Measurements from ENCODE around the gene CYP27A1.
"Not testable (repeated sequence)": the region's sequence is repeated elsewhere in the genome, so short reads cannot be mapped to it uniquely, and the experiment has no call there.

The CYP27A1 gene

DNA sequence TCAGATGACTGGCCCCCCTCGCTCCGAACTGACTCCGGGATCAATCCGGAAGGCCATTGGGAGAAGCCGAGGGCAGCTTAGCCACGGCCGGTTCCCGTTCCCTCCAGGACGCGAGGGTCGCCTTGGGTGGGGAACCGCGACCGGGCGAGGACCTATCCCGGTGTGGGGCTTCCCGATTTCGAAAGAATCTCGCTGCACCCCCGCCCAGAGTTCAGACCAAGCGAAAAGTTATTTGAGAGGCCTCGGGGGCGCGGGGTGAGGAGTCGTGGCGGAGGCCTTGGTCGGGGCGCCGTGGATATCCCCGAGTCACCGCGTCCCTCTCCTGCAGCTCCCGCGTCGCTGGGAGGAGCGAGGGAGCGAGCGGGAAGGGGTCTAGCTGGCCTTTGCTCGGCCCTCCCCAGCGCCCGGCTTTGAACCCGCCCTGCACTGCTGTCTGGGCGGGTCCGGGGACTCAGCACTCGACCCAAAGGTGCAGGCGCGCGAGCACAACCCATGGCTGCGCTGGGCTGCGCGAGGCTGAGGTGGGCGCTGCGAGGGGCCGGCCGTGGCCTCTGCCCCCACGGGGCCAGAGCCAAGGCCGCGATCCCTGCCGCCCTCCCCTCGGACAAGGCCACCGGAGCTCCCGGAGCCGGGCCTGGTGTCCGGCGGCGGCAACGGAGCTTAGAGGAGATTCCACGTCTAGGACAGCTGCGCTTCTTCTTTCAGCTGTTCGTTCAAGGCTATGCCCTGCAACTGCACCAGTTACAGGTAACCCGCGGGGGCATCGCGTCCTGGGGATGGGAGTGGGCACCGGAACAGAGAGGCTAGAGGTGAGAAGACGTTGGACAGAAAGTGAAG, at the start of gene CYP27A1:
CYP27A1 (plus strand) TSS at position 457 of the 837 bp plus-strand sequence; CDS start at position 493, 36 bp downstream.
- DNase-seq = peak; percentile 60

DNA sequence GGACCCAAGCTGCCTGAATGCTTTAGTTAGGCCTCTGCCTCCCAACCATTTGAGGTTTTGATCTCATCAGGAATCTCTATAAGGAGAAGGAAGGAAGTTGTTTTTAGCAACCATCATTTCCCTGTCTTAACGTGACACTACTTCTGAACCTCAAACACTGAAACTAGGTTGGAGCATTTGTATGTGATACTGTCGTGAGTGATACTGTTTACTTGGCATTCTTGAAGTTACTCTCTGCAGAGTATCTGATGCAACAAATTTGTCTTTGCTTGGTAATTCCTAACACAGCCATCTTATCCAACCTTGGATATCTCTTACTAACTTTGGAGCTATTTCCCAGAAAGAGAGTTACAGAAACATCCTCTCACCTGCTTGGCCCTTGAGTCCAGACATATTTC, 49.2 kb upstream of the CYP27A1 start:
- DNase-seq = no peak

DNA sequence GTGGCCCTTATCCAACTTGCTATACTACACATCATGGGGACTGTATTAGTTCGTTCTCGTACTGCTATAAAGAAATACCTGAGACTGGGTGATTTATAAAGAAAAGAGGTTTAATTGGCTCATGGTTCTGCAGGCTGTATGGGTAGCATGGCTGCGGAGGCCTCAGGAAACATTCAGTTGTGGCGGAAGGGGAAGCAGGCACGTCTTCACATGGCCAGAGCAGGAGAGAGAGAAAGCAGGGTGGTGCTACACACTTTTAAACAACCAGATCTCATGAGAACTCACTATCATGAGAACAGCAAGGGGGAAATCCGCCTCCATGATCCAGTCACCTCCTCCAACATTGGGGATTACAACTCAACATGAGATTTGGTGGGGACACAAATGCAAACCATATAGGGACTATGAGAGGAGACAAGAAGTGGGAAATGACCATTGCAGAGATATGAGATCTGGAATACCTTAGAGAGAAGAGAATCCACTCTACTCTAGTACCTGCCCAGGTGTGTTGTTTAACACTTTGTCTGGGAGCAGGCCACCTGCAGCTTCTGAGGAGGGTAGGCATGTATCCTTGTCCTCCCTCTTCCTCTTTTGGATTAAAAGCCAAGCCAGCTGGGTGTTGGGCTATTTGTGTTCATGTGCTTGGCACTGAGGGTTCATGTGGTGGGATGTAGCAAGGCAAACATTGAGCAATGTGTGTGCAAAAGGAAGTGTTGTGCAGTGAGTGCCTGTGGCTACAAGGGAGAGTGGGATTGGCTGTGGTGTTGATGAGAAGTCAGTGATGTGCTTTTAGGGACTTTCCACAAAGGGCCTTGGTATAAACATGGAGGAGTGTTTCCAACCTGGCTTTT, 48.6 kb upstream of the CYP27A1 start:
- peak; percentile 99 for DNase-seq

DNA sequence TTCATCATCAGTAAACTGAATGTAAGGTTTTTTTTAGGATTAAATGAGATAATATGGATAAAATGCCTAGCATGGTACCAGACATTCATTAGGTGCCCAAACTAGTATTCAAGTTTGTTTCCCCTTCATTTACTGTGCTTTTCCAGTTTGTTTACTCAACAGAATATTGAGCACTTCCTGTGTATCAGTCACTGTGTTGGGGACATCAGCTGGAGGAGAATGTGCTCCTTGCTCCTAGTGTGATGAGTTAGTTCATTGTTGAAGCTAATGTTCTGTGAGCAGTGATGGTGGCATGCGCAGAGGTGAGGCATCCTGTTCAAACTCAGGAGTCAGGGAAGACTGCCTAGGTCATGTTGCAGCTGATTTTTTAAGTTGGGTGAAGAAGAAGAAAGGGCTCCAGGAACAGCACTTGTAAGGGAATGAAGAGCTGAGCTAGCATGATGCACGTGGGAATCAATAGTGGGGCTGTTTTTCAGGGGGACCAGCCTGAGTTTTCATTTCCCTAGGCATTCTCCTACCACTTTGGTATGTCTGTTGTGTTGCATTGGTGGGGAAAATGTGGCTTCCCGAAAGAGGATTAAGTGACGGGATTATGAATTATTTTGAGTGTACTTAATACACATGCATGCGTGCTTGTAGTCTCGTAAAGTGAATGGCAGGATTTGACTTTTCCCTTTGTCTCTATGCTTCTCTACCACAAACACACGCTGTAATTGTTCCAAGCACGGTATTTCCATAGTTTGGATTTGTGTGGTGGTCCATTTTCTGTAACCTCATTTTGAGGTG, 47.6 kb upstream of the CYP27A1 start:
- DNase-seq = peak; percentile 39

DNA sequence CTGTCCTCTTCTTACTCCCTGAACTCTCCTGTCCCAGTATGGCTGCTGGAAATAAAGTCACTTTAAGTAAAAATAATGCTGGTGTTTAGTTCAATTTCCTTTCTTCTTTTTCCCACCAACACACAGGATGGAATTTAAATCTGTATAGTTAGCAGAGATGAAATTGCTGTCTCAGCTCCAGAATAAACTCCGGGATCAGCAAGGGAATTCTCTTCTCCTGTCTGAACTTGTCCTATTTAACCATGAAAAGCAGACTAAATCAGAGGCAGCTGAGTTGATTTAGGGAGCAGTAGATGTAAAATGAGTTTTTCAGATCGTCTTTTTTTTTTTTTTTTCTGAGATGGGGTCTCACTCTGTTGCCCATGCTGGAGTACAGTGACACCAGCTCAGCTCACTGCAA, 45.4 kb upstream of the CYP27A1 start:
- DNase-seq = no peak

DNA sequence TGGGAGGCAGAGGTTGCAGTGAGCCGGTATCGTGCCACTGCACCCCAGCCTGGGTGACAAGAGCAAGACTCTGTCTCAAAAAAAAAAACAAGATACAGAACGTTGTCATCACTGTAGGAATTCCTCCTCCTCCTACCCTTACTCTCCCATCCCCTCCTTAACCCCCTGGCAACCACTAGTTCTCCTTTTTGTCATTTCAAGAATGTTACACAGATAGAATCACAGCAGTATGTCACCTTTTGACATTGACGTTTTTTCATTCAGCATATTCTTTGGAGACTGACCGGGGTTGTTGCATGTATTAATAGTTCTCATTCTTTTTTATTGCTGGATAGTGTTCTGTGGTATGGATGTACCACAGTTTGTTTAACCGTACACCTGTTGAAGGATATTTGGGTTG, 38.9 kb upstream of the CYP27A1 start:
- peak; percentile 89 for DNase-seq

DNA sequence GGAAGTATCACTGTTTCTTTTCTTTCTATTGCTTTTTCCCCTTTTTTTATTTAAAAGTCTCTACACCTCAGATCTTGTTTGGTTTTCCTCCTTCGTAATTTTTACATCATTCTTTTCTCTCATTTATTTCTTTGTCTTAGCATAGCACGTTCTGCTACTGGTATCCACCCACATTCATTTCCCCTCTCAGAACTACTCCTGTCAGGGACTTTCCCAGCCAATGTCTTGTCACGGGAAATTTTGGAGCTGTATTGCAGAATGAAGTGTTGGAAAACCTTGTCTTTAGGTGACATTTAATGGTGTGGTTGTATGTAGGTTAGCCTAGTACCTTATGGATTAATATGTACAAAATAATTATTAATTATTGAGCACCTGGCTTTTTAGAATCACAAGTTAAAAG, 37.3 kb upstream of the CYP27A1 start:
- peak; percentile 96 for DNase-seq

DNA sequence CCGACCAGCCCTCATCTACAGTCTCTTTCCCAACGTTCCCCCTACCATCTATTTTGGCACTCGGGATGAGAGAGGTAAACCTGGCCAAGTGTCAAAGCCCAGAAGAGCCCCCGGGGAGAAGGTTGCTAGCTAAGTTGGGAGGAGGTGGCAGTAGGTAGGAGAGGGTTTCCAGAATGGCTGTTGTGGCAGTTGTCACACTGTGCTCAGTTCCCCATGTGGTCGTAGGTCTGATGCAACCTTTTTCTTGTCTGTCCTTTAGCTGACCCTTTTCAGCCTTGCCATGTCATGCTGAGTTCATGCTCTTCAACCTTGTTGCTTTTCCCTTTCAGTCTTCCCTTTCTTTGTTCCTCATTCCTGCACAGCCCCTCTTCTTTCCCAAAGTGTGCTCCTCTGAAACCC, 36.8 kb upstream of the CYP27A1 start:
- peak; percentile 97 for DNase-seq

DNA sequence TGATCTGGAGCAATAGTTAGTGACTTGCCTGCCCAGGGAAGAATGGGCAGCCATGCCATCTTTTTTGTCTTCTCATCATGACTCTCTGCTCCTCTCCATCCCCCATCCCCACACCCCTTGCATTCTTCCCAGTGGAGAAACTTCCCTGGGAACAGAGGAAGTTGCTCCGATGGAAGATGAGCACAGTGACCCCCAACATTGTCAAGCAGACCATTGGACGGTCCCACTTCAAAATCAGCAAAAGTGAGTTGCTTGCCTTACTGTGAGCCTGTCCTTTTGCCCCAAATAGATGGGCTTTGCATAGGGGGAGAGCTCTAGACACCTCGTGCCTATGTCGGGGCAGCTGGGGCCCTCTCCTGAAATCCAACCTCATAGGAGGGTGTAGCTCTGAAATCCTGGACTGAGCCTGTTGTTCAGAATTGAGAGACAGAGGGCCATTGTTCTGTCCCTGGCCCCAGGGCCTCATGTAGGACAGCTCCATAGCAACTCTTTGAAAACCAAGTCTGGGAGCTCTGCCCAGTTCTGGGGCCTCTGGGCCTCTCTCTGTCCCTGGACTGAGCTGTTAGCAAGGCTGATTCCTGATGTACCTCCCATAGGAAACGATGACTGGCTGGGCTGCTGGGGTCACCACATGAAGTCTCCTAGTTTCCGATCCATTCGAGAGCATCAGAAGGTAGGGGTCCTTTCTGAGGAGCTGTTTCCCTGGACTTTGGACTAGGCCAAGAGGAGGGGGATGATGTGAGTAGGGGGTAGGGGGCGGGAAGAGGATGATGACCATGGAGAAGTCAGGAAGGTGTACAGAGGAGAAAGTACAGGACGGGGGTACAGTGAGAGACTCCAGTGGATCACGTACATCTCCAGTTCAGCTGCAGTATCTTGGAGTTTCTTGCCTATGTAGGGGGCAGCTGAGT, 36.1 kb upstream of the CYP27A1 start:
- DNase-seq = no peak

DNA sequence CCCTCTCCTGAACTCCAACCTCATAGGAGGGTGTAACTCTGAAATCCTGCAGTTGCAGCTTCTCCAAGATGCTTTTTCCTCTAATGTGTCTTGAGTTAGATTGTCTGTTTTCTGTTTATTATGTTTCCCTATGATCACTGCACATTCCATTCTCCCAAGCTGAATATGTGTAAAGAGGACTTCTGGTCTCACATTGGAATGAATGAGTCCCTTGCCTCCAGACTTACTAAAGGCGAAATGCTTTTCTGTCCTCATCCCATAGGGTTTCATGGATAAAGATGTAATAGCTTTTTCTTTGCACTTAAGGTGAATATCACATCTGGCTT, 35.5 kb upstream of the CYP27A1 start:
- no peak for DNase-seq

DNA sequence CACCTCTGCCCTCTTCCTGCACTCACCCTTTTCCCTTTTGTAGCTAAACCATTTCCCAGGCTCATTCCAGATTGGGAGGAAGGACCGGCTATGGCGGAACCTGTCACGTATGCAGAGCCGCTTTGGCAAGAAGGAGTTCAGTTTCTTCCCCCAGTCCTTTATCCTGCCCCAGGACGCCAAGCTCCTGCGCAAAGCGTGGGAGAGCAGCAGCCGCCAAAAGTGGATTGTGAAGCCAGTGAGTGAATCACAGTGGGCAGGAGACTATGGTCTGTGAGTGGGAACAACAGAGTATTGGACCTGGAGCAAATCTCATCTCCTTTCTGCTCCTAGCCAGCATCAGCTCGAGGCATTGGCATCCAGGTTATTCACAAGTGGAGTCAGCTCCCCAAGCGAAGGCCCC, 35.0 kb upstream of the CYP27A1 start:
- DNase-seq = no peak

DNA sequence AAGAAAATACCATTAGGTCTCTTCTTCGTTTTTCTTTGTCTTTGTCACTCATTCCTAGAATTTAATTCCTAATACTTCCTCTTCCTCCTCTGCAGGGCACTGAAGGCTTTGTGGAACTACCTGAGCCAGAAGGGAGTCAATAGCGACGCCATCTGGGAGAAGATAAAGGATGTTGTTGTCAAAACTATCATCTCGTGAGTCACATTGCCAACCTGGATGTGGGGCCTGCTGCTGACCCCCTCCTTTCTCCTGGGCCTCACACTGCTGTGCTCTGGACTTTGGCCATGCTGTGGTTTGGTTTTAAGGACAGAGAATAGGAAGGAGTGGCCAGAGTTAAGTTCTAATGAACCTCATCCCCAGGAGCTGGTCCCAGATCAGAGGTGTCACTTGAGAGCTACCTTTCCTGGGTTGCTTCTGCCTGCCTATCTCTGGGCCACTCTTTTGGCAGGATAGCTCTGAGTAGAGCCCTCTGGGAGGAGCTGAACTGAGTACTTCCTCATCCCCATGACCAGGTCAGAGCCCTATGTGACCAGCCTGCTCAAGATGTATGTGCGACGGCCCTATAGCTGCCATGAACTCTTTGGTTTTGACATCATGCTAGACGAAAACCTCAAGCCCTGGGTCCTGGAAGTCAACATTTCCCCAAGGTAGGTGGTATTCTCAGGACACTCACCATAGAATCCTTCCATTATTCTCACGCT, 33.1 kb upstream of the CYP27A1 start:
- peak; percentile 53 for DNase-seq

DNA sequence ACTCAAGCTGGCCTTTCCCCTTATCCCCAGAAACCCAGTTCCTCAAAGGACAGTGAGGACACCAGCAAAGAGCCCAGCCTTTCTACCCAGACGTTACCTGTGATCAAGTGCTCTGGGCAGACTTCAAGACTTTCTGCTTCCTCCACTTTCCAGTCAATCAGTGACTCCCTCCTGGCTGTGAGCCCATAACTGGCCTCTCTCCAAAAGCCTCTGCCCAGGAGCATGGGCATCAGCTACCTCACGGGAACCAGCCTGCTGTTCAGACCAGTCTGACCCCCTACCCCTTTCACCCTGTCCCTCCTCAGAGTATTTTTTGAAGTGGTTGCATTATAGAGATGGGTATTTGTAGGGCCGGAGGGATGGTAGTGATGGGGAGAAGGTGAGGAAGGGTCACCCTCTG, 27.7 kb upstream of the CYP27A1 start:
- DNase-seq = no peak

DNA sequence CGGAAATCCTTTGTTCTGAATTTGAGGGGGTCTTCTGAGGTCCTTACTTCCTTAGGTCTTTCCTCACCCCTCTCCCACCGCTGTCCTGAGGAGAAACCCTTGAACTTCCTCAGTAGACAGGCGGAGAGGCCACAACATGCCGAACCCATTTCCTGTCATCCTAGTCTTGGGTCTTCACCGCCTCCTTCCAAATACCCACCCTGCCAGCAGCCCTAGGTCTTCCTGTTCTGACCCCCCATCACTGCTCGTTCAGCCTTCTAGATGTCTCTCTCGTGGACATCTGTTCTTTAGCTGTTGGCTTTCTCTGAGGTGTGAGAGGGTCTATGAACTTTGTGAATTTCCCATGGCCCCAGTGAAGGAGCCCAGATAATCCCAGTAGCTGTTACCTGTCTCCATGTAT, 27.2 kb upstream of the CYP27A1 start:
- no peak for DNase-seq

DNA sequence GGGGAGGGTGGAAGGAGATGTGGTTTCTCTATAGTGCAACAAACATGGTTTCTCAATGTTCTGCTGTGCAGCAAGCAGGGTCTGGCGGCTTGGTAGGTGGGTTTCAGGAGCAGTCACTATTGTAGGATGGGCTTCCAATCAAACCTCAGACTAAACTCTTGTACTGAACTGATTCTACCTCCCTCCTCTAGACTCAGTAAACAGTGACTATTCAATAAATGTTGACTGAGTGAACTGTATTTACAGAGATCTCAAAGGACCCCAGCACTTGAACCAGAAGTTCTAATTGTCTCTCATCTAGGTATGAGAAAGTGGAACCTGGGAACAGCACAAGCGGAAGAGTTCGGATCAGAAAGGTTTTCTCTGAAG, 26.8 kb upstream of the CYP27A1 start:
- DNase-seq = no peak

DNA sequence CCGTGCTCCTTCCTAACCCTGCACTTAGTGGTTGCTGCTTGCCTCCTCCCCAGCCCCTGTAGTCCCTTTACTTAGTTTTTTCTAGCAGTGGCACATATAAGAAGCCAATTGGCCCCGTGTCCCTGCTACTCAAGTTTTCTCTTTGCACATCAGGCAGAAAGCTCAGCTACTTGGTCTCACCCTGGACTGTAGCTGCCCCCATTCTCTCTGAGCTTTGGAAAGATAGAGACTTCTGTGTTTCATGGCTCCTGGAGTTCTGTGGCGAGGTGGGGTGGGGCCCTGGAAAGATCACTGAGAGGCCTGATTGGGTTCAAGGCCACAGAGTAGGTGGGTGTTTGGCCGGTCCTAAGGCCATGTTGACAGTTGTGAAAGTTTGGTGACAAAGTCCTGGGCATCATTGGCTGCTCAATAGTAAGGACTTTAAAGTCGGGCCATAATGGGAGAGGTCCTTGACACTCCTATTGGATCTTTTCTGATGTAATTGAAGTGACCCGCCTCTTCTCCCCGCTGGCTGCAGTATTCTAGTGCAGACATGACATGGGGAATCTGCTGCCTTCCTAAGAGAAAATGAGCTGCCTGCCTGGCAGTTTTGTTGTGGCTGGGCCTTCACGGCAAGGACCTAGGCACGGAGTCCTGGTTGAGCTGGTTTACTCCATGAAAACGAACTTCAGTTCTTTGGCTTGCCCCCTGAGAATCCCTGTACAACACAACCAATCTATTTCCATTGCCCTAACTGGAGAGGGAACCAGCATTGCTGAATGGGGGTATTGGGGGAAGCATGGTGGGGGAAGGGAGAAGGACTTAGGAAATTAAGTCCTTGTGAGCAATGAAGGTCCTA, 26.2 kb upstream of the CYP27A1 start:
- DNase-seq = no peak

DNA sequence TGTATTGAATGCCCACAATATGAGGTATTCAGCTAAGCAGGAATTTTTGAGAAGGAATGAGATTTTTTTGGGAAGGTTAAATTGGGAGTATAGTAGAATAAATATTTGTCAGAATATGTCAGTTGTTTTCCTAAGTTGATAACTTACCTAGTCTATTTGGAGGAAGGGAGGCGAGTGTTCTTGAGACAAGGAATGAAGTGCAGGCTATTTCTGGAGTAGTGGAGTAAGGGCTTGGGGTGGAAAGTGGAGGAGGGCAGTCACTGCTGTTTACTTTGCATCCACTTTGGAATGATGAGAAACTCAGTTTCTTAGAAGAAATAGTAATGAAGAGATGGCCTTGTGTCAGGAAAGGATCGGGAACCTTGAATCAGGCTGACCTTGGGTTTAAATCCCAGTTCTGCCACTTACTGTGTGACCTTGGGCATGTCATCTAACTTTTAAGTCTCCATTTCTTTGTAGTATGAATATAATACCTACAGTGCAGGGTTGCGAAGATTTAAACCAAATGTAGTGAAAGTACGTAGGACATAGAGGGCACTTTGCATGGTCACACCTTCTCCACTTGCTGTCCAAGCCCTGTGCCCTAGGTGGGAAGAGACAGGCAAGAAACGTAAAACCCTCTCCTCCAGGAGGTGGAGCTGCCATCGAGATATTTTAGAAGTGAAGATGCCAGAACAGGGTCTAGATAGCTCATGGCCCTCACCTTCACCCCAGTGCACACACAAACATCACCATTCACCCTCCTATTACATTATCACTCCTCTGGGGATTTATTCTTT, 25.2 kb upstream of the CYP27A1 start:
- no peak for DNase-seq

DNA sequence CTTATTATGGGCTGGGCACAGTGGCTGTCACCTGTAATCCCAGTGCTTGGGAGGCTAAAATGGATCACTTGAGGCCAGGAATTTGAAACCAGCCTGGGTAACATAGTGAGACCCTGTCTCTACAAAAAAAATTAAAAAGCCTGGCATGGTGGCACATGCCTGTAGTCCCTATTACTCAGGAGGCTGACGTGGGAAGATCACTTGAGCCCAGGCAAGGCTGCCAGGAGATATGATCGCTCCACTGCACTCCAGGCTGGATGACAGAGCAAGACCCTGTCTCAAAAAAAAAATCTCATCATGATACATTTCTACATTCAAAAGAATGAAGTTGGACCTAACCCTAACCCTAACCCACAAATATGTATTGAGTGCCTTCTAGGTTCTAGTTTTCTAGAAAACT, 20.2 kb upstream of the CYP27A1 start:
- DNase-seq = no peak

DNA sequence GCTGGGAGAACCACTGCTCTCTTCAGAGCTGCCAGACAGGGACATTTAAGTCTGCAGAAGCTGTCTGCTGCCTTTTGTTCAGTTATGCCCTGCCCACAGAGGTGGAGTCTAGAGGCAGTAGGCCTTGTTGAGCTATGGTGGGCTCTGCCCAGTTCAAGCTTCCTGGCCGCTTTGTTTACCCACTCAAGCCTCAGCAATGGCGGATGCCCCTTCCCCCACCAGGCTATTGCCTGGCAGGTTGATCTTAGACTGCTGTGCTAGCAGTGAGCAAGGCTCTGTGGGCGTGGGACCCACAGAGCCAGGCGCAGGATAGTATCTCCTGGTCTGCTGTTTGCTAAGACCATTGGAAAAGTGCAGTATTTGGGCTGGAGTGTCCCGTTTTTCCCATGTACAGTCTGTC, 9.2 kb upstream of the CYP27A1 start:
- not testable (repeated sequence) for DNase-seq

DNA sequence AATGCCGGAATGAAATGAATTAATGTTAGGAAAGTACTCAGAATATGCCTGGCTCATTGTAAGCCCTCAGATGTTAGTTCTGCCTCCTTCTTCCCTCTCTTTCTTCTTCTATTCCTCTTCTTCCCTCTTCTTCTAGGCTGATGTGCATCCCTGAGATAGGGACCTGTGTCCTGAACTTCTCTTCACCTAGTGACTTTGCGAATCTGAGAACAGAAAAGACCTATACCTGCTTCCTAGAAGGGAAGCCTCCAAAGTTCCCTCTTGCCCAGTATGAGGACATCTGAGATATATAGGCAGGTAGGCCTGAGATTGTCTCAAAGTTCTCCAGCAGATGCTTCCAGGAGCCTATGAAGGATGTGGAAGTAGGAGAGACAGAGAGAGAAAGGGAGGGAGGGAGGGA, 8.1 kb upstream of the CYP27A1 start:
- DNase-seq = no peak
